ENCODE data around the gene CFAP46. TPM values are rescaled to one million over a fixed set of nuclear protein-coding genes. Genes with fewer than 3 reads are reported as not detected.

CFAP46 gene
- polyA plus RNA-seq, 4 donors = 7.2 to 9.9 (median 8.4) TPM

- DNase-seq (ENCODE audit: low read depth in 4 of 4, low spot score in 3 of 4) = no peak
Observed at GRCh38 chr10:132872658-132873057, 69.7 kb downstream of the CFAP46 start.

DNA sequence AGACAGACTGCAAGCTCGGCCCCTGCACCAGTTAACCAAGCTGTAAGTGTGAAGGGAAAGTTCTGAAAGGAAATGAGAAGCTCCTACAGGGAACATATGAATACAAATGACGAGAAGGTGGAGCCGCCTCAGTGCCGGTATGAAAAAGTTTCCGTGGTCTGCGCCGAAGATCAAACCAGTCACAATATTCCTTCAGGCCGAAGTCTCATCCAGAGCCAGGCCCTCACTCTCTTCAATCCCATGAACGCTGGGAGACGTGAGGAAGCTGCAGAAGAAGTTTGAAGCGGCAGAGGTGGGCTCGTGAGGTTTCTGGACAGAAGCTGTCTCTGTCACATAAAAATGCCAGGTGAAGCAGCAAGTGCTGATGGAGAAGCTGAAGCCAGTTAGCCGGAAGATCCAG lies 71.9 kb downstream of the CFAP46 start:
- DNase-seq (ENCODE audit: low read depth in 4 of 4, low spot score in 3 of 4) = no peak

DNA sequence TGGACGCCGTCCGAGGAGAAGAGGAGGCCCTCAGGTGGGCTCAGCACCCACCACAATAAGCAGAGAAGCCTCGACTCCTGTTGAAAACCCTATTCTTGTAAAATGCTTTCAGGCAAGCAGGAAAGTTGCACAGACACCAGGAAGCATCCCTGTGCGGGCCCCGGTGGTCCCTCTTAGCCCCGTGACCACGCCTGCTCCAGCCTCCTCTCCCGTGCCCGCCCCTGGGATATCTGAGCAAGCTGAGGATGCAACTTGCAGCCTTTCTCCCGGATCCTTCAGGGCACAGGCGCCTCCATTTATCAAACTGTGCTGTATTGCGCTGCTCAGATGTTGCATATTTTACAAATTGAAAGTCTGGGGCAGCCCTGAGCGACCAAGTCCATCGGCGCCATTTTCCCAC lies 72.7 kb downstream of the CFAP46 start:
- DNase-seq (ENCODE audit: low read depth in 4 of 4, low spot score in 3 of 4) = no peak

DNA sequence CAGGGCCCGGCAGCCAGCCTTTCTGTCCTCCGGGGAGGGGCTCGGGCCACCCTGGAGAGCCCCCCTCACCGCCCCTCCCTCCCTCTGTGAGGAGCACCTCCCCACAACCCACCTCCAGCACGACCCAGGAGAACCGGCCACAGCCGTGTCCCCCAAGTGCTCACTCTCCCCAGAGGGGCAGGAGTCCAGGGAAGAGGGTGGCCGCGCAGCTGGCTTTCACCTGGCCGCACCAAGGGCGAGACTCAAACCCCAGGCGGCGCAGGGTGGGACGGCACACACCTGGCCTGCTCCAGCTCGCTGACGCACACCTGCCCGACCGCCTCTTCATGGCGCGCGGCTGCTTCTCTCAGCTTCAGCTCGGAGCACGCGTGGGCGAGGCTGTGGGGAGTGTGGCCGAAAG lies 73.4 kb downstream of the CFAP46 start:
- no peak for DNase-seq (ENCODE audit: low read depth in 4 of 4, low spot score in 3 of 4)

- no peak for DNase-seq (ENCODE audit: low read depth in 4 of 4, low spot score in 3 of 4)
Observed at GRCh38 chr10:132867801-132868644, 74.3 kb downstream of the CFAP46 start.

DNA sequence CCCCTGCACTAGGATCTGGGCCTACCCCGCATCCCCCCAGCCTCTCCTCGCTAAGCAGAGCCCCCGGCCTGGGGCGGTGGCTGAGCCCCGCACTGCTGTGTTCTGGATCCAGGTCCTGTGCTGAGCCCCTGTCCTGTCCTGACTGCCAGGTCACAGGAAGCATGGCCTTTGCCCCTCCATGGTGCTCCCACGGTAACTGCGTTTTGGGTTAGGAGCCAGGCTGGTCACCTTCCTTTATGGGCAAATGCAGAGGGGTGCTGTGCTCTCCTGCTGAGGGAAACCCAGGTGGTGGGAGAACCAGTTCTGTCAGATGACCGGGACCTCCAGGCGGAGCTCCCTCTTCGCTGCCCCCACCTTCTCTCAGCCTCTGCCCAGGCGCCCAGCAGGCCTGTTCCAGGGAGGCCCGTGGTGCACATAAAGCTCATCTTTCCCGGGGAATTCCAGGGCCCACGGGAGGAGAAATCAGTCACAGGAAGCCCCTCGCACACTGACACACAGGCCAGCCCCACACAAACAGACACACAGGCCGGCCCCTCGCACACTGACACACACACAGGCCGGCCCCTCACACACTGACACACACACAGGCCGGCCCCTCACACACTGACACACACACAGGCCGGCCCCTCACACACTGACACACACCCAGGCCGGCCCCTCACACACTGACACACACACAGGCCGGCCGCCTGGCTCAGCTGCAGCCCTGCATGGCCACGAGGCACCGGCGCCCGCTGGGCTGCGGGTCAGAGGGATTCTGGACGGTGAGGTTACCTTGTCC lies 75.6 kb downstream of the CFAP46 start:
- DNase-seq (ENCODE audit: low read depth in 4 of 4, low spot score in 3 of 4) = no peak

GRCh38 chr10:132865851-132866600 lies 76.3 kb downstream of the CFAP46 start:
- no peak for DNase-seq (ENCODE audit: low read depth in 4 of 4, low spot score in 3 of 4)

DNA sequence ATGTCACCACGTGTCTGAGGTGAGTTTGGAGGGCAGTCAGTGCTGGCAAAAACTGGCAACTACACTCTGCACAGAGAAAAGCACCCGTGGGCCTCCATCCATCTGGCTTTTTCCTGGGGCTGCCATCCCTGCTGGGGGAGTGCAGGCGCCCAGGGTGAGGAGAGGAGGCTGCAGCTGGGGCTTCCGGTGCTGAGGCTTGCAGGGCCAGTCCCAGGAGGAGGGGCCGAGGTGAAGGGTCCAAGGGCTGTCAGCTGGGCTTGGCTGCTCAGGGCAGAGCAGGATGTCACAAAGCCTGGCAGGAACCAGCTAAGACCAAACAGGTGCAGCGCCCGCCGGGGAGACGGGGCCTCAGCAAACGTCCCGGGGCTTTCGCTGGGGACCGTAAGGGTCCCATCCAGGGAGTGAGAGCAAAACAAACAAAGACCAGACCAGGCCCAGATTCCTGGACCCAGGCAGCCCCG lies 77.2 kb downstream of the CFAP46 start:
- no peak for DNase-seq (ENCODE audit: low read depth in 4 of 4, low spot score in 3 of 4)

- no peak for DNase-seq (ENCODE audit: low read depth in 4 of 4, low spot score in 3 of 4)
Observed at GRCh38 chr10:132862485-132863420, 79.6 kb downstream of the CFAP46 start.

GRCh38 chr10:132861884-132862461 lies 80.4 kb downstream of the CFAP46 start:
- DNase-seq (ENCODE audit: low read depth in 4 of 4, low spot score in 3 of 4) = no peak

GRCh38 chr10:132861116-132861691 lies 81.2 kb downstream of the CFAP46 start:
- no peak for DNase-seq (ENCODE audit: low read depth in 4 of 4, low spot score in 3 of 4)

GRCh38 chr10:132860532-132860931 lies 81.8 kb downstream of the CFAP46 start:
- DNase-seq (ENCODE audit: low read depth in 4 of 4, low spot score in 3 of 4) = no peak

DNA sequence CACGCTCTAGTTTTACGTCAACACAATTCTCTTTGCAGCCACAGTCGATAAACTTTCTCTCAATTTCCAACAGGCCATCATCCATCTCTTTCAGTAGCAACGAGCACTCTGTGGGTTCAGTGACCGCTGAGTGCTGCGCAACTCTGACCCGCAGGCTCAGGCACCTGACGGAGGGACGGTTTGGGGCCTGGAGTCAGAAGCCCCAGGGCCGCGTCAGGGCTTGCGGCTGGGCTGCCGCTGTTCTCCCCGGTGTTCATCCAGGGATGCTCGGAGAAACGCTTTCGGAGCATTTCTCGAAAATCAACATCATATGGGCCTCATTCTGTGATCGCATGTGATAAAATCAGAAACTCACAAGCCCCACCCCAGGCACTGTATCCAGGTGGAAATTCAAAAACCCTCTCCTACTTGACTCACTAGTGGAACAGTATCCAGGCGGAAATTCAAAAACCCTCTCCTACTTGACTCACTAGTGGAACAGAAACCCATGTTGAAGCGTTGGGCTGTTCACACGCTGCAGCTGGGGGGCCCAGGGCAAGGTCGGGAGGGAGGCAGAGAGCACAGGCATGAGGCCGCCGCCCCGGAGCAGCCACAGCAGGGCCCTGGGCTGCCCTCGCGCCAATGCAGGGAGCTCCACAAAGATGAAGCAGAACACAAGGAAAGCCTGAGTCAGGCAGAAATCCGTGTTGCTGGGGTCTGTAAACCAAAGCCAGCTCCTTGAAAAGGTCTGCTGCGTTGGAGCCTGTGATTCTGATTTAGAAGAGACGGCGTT lies 83.1 kb downstream of the CFAP46 start:
- DNase-seq (ENCODE audit: low read depth in 4 of 4, low spot score in 3 of 4) = no peak

DNA sequence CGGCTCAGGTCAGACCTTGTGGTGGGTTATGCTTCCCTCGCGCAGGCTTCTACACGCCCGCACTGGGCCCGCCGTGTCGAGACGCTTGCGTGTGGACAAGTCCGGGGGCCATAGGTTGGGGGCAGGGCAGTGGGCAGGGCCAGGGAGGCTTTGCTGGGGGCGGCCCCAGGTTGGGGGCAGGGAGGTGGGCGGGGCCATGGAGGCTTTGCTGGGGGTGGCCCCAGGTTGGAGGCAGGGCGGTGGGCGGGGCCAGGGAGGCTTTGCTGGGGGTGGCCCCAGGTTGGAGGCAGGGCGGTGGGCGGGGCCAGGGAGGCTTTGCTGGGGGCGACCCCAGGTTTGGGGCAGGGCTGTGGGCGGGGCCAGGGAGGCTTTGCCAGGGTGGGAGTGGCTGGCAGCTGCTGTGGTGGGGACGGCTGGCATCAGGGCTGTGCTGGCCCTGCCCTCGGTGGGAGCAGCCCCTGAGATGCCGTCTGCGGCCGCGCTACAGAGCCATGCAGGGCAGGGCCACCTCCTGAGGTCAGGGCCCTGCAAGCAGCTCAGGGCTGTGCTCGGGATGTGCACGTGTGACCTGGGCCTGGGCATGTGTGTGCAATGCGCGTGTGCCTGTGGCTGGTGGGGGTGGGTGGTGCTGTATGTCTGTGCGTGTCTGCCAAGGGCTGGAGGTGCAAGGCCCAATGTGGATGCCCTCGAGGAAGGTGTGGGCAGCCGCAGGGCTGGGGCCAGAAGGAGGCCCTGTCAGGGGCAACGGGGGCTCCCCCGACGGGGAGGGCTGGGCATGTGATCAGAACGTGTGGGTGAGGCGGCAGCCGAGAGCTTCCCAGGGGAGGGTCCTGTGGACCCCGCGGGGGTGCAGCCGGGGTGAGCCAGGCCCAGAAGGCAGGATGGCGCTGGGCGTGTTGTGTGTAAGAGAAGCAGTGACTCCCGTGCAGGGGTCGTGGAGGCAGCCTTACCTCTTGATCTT lies 84.0 kb downstream of the CFAP46 start:
- DNase-seq (ENCODE audit: low read depth in 4 of 4, low spot score in 3 of 4) = no peak

DNA sequence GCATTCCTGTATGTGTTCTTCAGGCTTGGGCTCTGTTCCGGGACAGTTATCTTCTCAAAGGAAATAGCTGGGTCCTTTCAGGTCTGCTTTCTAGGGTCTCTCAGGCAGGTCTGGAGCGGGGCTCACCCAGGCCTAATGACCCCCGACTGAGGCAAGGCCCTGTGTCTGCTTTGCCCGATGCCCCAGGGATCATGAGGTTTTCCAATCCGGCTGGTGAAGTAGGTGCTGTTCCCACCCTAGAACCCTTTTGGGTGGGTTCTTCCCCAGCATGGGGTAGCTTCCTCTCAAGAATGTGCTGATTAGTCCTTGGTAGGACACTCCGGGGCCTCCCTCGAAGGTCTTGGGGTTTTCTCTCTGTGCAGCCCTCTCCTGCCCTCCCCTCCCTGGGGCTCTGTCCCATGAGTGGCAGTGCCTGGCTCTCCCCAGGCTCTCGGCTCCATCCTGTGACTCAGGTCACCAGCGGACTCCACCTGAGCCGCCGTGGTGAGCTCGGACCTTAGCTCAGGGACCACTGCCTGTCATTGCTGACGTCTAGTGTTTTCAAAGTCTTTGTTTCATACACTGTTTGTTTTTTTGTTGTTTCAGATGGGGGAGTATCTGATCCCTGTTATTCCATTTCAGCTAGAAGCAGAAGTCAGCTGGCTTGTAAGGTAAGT lies 85.4 kb downstream of the CFAP46 start:
- DNase-seq (ENCODE audit: low read depth in 4 of 4, low spot score in 3 of 4) = no peak

- no peak for DNase-seq (ENCODE audit: low read depth in 4 of 4, low spot score in 3 of 4)
Observed at GRCh38 chr10:132855889-132856288, 86.5 kb downstream of the CFAP46 start.

DNA sequence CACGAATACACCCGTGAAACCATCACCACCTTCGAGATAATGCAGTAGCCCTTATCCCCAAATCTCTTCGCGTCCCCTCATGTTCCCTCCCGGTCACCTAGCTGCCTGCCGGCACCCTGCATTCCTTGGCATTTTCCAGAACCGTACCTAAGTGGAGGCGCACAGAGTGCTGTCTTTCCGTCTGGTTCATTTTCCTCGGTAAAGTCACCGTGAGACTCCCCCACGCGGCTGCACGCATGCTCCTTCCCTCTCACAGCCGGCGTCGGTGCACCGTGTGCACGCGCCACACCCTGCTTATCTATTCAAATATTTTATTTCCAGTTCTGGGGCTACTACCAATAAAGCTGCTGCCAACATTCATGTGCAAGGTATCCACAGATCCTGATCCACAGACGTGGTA lies 90.9 kb downstream of the CFAP46 start:
- DNase-seq (ENCODE audit: low read depth in 4 of 4, low spot score in 3 of 4) = no peak
